NCI-H2227 (cell line): Measurements from ENCODE around the gene PCP2.
"Not testable (repeated sequence)": the region's sequence is repeated elsewhere in the genome, so short reads cannot be mapped to it uniquely, and the experiment has no call there.

Source experiments
- DNase-seq: peaks from one replicate; lab custom pipeline; 2025; ENCODE audit not compliant: unreplicated experiment; lab: John Stamatoyannopoulos, UW

Gene PCP2

DNA sequence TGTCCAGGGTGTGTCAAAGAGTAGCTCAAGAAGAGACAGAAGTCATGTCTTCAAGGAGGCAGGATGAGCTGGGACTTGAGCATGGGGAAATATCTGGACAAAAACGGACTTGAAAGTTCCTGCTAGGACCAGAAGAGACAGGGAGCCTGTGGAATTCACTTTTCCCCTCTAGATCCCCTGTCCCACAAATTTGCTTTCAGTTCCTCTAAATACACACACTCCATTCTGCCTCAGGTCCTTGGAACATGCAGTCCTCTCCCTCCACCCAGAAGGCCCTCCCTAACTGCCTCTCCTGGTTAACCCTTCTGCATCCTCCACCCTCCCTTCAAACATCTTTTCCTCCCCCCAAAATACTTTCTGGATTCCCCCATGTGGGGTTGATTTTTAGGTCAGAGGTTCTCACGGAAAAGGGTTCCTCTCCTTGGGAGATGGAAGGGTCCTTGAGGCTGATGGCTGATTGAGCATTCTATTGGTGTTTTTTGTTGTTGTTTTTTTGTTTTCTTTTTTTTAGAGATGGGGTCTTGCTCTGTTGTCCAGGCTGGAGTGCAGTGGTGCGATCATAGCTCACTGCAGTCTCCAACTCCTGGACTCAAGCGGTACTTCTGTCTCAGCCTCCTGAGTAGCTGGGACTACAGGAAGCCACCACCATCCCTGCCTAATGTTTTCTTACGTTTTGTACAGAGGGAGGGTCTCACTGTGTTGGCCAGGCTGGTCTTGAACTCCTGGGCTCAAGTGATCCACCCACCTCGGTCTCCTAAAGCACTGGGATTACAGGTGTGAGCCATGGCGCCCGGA lies 28.4 kb upstream of the PCP2 start:
- no peak for DNase-seq

- peak; percentile 57 for DNase-seq
Measured at GRCh38 chr19:7658219-7658686, 24.7 kb upstream of the PCP2 start.

GRCh38 chr19:7657131-7657751 lies 23.7 kb upstream of the PCP2 start:
- no peak for DNase-seq

DNA sequence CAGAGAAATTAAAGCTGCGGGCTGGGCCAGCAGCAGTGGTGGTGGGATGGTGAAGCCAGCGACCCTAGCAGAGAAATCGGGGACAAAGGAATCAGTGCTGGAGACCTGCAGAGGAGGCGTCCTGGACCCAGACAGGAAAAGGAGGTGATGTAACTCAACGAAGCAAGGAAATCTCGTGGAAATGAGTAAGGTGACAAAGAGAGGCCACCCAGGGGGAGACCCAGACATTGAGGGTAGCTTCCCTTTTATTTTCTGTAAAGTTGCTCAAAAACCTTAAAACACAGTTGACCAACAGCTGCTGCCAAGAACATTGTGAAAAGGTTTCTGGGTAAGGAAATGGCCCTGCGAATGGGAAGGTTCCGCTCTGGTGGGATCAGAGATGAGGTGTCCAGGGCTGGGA lies 22.1 kb upstream of the PCP2 start:
- no peak for DNase-seq

GRCh38 chr19:7654401-7654800 lies 20.9 kb upstream of the PCP2 start:
- DNase-seq: no peak

DNA sequence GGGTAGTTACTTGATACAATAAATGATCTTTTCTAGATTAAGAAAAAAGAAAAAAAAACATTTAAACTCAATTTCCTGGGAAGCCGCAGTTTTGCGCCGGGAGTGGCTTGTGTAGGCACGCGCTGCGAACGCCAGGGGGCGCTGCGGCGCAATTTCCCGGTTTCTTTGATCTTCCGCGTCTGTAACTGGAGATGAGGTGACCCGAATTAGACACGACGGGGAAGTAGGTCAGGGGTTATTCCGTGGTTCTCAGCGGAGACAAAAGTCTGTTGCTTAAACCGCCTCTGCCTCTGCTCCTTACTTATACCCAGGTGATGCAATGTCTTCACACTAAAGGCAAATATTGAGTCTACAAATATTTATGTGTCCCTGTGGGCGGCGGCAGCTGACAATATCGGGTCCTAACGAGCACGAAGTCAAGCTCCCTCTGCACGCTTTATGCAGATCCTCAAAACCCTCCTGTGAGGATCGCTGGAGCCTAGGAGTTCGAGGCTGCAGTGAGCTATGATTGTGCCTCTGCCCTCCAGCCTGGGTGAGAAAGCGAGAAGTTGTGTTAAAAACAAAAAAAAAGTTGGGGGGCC lies 18.6 kb upstream of the PCP2 start:
- peak; percentile 82 for DNase-seq

- no peak for DNase-seq
Measured at GRCh38 chr19:7650148-7650547, 16.6 kb upstream of the PCP2 start.

- DNase-seq: no peak
Measured at GRCh38 chr19:7648265-7649014, 14.9 kb upstream of the PCP2 start.

DNA sequence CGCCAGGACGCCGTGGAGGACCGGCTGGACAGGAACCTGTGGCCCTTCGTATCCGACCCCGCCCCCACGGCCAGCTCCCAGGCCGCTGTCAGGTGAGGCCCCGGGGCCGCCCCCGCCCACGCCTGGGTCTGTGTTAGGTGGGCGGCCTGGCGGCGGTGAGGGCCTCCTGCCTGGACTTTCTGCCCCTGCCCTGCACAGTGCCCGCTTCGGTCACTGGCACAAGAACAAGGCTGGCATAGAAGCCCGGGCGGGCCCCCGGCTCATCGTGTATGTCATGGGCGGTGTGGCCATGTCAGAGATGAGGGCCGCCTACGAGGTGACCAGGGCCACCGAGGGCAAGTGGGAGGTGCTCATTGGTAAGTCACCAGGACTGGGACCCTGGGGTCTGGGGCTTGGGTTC lies 13.6 kb upstream of the PCP2 start:
- no peak for DNase-seq

DNA sequence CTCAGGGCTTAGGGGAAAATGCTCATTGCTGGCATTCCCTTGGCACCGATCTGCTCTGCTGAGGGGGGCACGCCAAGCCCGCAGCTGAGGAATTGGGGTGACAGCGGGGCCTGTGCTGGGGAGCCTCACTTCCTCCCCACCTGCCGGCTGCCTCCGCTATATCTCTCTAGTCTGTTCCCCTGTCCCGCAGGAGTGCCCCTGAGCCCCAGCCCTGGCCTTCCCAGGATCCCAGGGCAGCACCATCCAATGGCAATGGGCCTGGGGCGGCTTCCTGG lies 12.8 kb upstream of the PCP2 start:
- no peak for DNase-seq

DNA sequence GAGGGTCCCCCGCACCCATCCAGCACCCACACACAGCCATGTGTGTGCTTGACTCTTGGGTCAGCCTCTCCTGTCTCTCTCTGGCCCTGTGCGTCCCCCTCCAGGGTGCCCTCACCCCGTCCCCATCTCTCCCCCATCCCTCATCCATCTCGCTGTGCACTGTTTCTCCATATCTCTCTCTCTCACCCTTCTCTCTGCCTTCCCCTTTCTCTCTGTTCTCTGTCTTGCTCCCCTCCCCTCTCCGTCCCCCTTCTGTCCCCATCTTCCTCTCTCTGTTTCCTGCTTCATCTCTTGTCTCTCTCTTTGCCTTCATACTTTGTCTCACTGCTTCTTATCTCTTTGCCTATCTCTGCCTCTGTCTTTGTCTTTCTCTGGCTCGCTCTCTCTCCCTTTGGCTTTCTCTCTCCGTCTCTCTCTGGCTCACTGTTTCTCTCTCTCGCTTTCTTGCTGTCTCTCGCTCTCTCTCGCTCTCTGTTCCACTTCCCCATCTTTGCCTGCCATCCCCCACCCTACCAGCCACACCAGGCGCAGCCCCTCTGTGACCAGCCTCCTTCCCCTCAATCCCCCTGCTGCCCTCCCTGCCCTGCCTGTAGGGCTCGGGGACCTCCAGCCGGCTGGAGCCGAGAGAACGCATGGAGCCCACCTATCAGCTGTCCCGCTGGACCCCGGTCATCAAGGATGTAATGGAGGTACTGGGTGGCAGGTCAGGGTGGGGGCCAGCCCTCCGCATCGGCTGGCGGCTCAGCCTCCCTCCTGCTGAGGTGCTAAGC lies 12.3 kb upstream of the PCP2 start:
- no peak for DNase-seq

- no peak for DNase-seq
Measured at GRCh38 chr19:7645163-7645562, 11.6 kb upstream of the PCP2 start.

DNA sequence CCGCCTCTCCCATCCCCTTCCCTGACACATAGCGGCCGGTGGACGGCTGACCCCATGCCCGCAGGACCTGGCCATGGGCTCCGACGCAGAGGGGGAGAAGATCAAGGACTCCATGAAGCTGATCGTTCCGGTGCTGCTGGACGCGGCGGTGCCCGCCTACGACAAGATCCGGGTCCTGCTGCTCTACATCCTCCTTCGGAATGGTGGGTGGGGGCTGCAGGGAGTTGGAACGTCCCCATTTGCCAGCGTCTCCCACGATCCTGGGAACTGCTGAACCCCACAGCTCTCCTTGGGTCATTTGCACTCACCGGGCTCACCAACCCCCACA lies 11.0 kb upstream of the PCP2 start:
- DNase-seq: no peak

DNA sequence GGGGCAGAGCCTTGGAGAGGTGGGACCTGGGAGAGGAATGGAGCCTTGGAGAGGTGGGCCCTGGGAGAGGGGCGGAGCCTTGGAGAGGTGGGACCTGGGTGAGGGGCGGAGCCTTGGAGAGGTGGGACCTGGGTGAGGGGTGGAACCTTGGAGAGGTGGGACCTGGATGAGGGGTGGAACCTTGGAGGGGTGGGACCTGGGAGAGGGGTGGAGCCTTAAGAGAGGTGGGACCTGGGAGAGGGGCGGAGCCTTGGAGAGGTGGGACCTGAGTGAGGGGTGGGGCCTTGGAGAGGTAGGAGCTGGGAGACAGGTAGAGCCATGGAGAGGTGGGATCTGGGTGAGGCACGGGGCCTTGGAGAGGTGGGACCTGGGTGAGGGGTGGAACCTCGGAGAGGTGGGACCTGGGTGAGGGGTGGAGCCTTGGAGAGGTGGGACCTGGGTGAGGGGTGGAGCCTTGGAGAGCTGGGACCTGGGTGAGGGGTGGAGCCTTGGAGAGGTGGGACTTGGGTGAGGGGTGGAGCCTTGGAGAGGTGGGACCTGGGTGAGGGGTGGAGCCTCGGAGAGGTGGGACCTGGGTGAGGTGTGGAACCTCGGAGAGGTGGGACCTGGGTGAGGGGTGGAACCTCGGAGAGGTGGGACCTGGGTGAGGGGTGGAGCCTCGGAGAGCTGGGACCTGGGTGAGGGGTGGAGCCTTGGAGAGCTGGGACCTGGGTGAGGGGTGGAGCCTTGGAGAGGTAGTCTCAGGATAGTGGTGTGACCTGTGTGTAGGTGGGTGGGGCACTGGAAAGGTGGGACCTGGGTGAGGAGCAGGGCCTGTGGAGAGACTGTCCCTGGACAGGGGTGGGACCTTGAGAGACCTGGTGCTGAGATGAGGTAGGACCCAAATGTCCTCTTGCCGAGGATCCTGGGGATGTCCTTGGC lies 10.4 kb upstream of the PCP2 start:
- not testable (repeated sequence) for DNase-seq

DNA sequence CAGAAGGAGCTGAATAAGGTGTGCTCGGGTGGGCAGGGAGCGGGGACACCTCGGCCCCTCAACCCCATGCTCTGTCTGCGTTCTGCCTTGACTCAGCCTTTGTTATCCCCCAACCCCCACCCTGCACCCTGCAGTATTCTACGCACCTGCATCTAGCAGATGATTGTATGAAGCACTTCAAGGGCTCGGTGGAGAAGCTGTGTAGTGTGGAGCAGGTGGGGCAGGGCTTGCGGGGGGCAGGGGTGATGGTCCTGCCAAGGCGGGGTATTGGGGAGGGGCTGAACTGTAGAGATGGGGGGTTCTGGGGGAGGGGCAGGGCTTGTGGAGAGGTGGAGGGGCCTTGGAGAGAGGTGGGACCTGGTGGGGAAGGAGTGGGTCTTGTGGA lies 9.5 kb upstream of the PCP2 start:
- DNase-seq: no peak

- no peak for DNase-seq
Measured at GRCh38 chr19:7642295-7643030, 8.9 kb upstream of the PCP2 start.

- no peak for DNase-seq
Measured at GRCh38 chr19:7641290-7642276, 8.1 kb upstream of the PCP2 start.

DNA sequence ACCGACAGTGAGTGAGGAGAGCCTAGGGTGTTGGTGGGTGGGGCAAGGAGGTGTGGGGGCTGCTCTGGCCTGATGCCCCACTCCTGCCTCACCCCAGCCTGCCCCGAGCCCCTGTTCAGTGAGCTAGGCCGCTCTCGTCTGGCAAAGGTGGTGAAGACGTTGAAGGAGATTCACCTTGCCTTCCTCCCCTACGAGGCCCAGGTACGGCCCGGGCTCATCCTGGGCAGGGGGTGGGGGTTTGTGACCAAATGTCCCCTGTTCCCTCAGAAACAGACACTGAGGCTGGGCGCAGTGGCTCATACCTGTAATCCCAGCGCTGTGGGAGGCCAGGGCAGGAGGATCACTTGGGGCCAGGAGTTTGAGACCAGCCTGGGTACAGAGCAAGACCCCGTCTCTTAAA lies 7.3 kb upstream of the PCP2 start:
- DNase-seq: no peak
